Panc1 (cell line): ENCODE results near the gene CDR2L. TPM values are rescaled to one million over a fixed set of nuclear protein-coding genes. Genes with fewer than 3 reads are reported as not detected.

Experiments used
- ATAC-seq: fragments of 200-7000 bp; cut with Tn5 transposase; 2 replicates; pipeline ENCODE4 v1.9.1; 2020; ENCODE audit warnings: mild to moderate bottlenecking, moderate library complexity
- BruUV-seq: library from RNA; stranded (reverse); fragments of 400-500 nt; replicated peaks from 2 replicates; lab custom pipeline; 2021; lab: Mats Ljungman, UMichigan
- CTCF ChIA-PET: fragments of 300-600 bp; sonication (Branson Sonifier 250); formaldehyde crosslinking; loops from one replicate; lab custom pipeline; 2022; ENCODE audit warnings: antibody characterized with exemption; lab: Charles Lee
- POLR2A ChIA-PET: fragments of 300-600 bp; sonication (Branson Sonifier 250); formaldehyde crosslinking; loops from one replicate; lab custom pipeline; 2022; ENCODE audit warnings: antibody characterized with exemption; lab: Charles Lee
- DNase-seq: peaks from one replicate; pipeline ENCODE4 v3.0.0-alpha.2; 2010; ENCODE audit warnings: low read depth, low spot score
- H3K27ac ChIP-seq: 2 replicates; pipeline ENCODE4 v1.5.1; 2011; ENCODE audit warnings: mild to moderate bottlenecking, low read length, inconsistent platforms
- H3K27me3 ChIP-seq: fragments of 200-500 bp; sonication (Bioruptor generic); 2 replicates; pipeline ENCODE4 v1.6.0; 2014; ENCODE audit warnings: low read length, inconsistent platforms; ENCODE audit not compliant: control insufficient read depth, insufficient read depth
- H3K36me3 ChIP-seq: fragments of 200-500 bp; sonication (Bioruptor generic); 2 replicates; pipeline ENCODE4 v1.5.1; 2014; ENCODE audit warnings: inconsistent platforms, mild to moderate bottlenecking, low read length, moderate library complexity; ENCODE audit not compliant: control insufficient read depth, insufficient read depth
- H3K4me1 ChIP-seq: 2 replicates; pipeline ENCODE4 v1.5.1; 2011; ENCODE audit warnings: inconsistent platforms, mild to moderate bottlenecking, low read length, moderate library complexity; ENCODE audit not compliant: control insufficient read depth, insufficient read depth
- H3K4me3 ChIP-seq, 2 experiments: 2 replicates each; pipeline ENCODE4 v1.5.1; 2011 to 2012; ENCODE audit warnings: low read depth in 2 of 2, low read length in 2 of 2, mild to moderate bottlenecking in 2 of 2, inconsistent platforms in 1 of 2, moderate library complexity in 1 of 2
- H3K9me3 ChIP-seq: fragments of 200-500 bp; sonication (Bioruptor generic); 2 replicates; pipeline ENCODE4 v1.5.1; 2014; ENCODE audit warnings: low read depth, mild to moderate bottlenecking, inconsistent platforms, low read length, moderate library complexity; ENCODE audit not compliant: control insufficient read depth, insufficient read depth
- POLR2AphosphoS5 ChIP-seq: IDR thresholded peaks from 2 replicates; pipeline ENCODE4 v1.6.1; 2012; ENCODE audit warnings: mild to moderate bottlenecking, low read depth, low read length, moderate library complexity
- SIN3A ChIP-seq: IDR thresholded peaks from 2 replicates; pipeline ENCODE4 v1.6.1; 2012; ENCODE audit warnings: low read depth, mild to moderate bottlenecking, low read length, moderate library complexity, borderline replicate concordance; ENCODE audit not compliant: insufficient read depth
- TCF7L2 ChIP-seq: IDR thresholded peaks from 2 replicates; pipeline ENCODE4 v1.6.1; 2011; ENCODE audit warnings: mild to moderate bottlenecking, low read depth, low read length, inconsistent platforms
- in situ Hi-C: cut with HindIII; loops from 2 replicates; pipeline ENCODE4 v1.10.0; 2016; ENCODE audit warnings: low sequenced_read_pairs, low pct_unique_long_range_greater_than_20kb
- intact Hi-C: fragments of 100-400 bp; cut with micrococcal nuclease; formaldehyde crosslinking; loops from one replicate; pipeline ENCODE4 v1.10.0; 2022; ENCODE audit not compliant: unreplicated experiment
- total RNA-seq: library from RNA; stranded (reverse); gene quantifications from one replicate; pipeline ENCODE4 v1.2.1, GENCODE V29; 2021; ENCODE audit not compliant: unreplicated experiment
- TF ChIP-seq, protein P1 (sequence below): fragments of 450-650 bp; IDR thresholded peaks from 2 replicates; pipeline ENCODE4 v1.5.1; 2017; ENCODE audit warnings: mild to moderate bottlenecking
- TF ChIP-seq, protein P2 (sequence below), 2 experiments: IDR thresholded peaks; 2 replicates each; pipeline ENCODE4 v1.6.1; 2011 to 2012; ENCODE audit warnings: low read depth in 2 of 2, control low read depth in 1 of 2, low read length in 1 of 2, mild to moderate bottlenecking in 1 of 2, moderate library complexity in 1 of 2; ENCODE audit not compliant: insufficient read depth in 1 of 2

The CDR2L gene
- total RNA-seq, 1 experiment from 2014 or later, result 32.0 TPM

DNA sequence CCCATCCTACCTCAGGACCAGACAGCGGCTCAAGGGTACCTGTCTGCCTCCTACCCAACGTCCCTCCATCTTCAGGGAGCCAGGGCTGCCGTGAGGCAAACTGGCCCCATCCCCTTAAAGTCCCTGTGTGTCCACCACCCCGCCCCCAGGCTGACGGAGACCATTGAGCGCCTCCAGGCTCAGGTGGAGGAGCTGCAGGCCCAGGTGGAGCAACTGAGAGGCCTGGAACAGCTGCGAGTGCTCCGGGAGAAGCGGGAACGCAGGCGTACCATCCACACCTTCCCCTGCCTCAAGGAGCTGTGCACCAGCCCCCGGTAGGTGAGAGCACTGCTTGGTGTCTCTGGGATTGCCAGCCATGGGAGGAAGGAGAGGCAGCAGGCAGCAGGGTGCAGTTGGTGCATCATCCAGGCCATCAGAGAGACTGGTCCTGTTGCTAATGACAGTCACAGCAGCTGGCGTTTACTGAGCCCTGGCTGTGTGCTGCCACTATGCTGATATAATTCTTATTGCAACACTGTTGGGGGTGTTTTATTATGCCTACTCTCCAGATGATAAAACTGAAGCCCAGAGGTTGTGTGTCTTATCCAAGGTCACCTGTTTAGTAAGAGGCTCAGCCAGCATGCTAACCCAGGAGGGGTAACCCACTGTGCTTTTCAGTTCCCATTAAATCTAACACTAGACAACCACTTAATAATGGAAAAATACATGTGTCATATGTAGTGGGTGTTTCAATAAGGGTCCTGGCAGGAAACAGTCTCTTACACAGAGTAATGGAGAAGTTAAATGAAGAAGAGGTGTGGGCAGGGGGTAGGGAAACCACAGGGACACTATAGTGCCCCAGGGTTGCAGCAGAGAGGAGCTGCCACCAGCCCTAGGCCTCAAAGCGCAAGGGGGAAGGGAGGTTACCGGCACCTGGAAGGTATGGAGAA lies 14.7 kb downstream of the CDR2L start:
- TF ChIP-seq POLR2AphosphoS5, result no peak
- TF ChIP-seq, protein P1, sequence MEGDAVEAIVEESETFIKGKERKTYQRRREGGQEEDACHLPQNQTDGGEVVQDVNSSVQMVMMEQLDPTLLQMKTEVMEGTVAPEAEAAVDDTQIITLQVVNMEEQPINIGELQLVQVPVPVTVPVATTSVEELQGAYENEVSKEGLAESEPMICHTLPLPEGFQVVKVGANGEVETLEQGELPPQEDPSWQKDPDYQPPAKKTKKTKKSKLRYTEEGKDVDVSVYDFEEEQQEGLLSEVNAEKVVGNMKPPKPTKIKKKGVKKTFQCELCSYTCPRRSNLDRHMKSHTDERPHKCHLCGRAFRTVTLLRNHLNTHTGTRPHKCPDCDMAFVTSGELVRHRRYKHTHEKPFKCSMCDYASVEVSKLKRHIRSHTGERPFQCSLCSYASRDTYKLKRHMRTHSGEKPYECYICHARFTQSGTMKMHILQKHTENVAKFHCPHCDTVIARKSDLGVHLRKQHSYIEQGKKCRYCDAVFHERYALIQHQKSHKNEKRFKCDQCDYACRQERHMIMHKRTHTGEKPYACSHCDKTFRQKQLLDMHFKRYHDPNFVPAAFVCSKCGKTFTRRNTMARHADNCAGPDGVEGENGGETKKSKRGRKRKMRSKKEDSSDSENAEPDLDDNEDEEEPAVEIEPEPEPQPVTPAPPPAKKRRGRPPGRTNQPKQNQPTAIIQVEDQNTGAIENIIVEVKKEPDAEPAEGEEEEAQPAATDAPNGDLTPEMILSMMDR, result no peak
- TF ChIP-seq, protein P2, sequence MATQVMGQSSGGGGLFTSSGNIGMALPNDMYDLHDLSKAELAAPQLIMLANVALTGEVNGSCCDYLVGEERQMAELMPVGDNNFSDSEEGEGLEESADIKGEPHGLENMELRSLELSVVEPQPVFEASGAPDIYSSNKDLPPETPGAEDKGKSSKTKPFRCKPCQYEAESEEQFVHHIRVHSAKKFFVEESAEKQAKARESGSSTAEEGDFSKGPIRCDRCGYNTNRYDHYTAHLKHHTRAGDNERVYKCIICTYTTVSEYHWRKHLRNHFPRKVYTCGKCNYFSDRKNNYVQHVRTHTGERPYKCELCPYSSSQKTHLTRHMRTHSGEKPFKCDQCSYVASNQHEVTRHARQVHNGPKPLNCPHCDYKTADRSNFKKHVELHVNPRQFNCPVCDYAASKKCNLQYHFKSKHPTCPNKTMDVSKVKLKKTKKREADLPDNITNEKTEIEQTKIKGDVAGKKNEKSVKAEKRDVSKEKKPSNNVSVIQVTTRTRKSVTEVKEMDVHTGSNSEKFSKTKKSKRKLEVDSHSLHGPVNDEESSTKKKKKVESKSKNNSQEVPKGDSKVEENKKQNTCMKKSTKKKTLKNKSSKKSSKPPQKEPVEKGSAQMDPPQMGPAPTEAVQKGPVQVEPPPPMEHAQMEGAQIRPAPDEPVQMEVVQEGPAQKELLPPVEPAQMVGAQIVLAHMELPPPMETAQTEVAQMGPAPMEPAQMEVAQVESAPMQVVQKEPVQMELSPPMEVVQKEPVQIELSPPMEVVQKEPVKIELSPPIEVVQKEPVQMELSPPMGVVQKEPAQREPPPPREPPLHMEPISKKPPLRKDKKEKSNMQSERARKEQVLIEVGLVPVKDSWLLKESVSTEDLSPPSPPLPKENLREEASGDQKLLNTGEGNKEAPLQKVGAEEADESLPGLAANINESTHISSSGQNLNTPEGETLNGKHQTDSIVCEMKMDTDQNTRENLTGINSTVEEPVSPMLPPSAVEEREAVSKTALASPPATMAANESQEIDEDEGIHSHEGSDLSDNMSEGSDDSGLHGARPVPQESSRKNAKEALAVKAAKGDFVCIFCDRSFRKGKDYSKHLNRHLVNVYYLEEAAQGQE (IDR thresholded peaks at IDR 0.05; ENCODE audit: insufficient read depth in 1 of 2, low read depth in 2 of 2, low read length in 1 of 2), result no peak
- TF ChIP-seq TCF7L2, result no peak
- no peak for TF ChIP-seq SIN3A
- Histone ChIP-seq H3K9me3 (no peaks in the 10 kb centered on the region), H3K4me1 (no peaks in the 10 kb centered on the region), H3K27ac (no peak overlapping the region), H3K4me3 (no peak overlapping the region), H3K27me3 (no peaks in the 10 kb centered on the region), H3K36me3 (no peaks in the 10 kb centered on the region)
- ATAC-seq (no peak), DNase-seq (no peak)
- no TSS peak for BruUV-seq
- ChIA-PET CTCF (no interaction called here), POLR2A (no interaction called here)
- intact Hi-C loops, result no loop called here
- in situ Hi-C loops, result no loop called here

DNA sequence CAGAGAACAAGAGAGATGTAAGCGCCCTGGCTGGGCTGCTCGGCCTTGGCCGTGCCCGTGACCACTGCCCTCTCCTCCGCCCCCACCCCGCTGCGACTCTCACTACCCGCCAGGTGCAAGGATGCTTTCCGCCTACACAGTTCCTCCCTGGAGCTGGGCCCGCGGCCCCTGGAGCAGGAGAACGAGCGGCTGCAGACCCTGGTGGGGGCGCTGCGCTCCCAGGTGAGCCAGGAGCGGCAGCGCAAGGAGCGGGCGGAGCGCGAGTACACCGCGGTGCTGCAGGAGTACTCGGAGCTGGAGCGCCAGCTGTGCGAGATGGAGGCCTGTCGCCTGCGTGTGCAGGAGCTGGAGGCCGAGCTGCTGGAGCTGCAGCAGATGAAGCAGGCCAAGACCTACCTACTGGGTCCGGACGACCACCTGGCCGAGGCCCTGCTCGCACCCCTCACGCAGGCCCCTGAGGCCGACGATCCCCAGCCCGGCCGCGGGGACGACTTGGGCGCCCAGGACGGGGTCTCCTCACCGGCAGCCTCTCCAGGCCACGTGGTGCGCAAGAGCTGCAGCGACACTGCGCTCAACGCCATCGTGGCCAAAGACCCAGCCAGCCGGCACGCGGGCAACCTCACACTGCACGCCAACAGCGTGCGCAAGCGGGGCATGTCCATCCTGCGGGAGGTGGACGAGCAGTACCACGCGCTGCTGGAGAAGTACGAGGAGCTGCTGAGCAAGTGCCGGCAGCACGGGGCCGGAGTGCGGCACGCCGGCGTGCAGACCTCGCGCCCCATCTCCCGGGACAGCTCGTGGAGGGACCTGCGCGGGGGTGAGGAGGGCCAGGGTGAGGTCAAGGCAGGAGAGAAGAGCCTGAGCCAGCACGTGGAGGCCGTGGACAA lies 15.9 kb downstream of the CDR2L start:
- no peaks in the 10 kb centered on the region for H3K27me3 ChIP-seq
- H3K4me1 ChIP-seq, result no peaks in the 10 kb centered on the region
- in situ Hi-C loops (no loop called here), intact Hi-C loops (no loop called here)
- no peaks in the 10 kb centered on the region for H3K9me3 ChIP-seq
- ChIA-PET CTCF (no interaction called here), POLR2A (no interaction called here)
- TF ChIP-seq POLR2AphosphoS5 (no peak), SIN3A (no peak), TCF7L2 (no peak)
- TF ChIP-seq, protein P1, result no peak
- TF ChIP-seq, protein P2 (IDR thresholded peaks at IDR 0.05; ENCODE audit: insufficient read depth in 1 of 2, low read depth in 2 of 2, low read length in 1 of 2), result no peak
- ATAC-seq, result no peak
- no peaks in the 10 kb centered on the region for H3K36me3 ChIP-seq
- no TSS peak for BruUV-seq
- no peak overlapping the region for H3K4me3 ChIP-seq
- DNase-seq, result no peak
- no peak overlapping the region for H3K27ac ChIP-seq
